Aorta (tissue), 5 donors: ENCODE data around the gene FIGNL1. TPM values are rescaled to one million over a fixed set of nuclear protein-coding genes. Genes with fewer than 3 reads are reported as not detected.
A peak's percentile ranks its signal among the peaks of the same experiment; 100 is the strongest.

ENCODE experiments used
- ATAC-seq: fragments of 200-7000 bp; cut with Tn5 transposase; one replicate; pipeline ENCODE4 v1.9.1; 2022; ENCODE audit warnings: moderate library complexity; ENCODE audit not compliant: low FRiP score
- DNase-seq, 2 donors: peaks; one replicate each; pipeline ENCODE4 v3.0.0-alpha.2; 2020
- H3K27ac ChIP-seq, 2 donors: one replicate each; pipeline ENCODE4 v1.5.1; 2013; ENCODE audit warnings: low read length in 2 of 2, mild to moderate bottlenecking in 2 of 2, moderate library complexity in 2 of 2, control low read depth in 1 of 2, inconsistent platforms in 1 of 2, low read depth in 1 of 2
- H3K27me3 ChIP-seq, 2 donors: one replicate each; pipeline ENCODE4 v1.6.1; 2013; ENCODE audit warnings: control low read depth in 1 of 2, low read length in 1 of 2, mild to moderate bottlenecking in 1 of 2, moderate library complexity in 1 of 2; ENCODE audit not compliant: insufficient read depth in 2 of 2, control insufficient read depth in 1 of 2
- H3K36me3 ChIP-seq, 2 donors: one replicate each; pipeline ENCODE4 v1.6.1; 2013; ENCODE audit warnings: control low read depth in 1 of 2, low read length in 1 of 2, mild to moderate bottlenecking in 1 of 2; ENCODE audit not compliant: insufficient read depth in 2 of 2, control insufficient read depth in 1 of 2
- H3K4me1 ChIP-seq, 2 donors: one replicate each; pipeline ENCODE4 v1.6.1; 2013; ENCODE audit warnings: low read length in 2 of 2, control low read depth in 1 of 2, mild to moderate bottlenecking in 1 of 2, moderate library complexity in 1 of 2; ENCODE audit not compliant: insufficient read depth in 2 of 2, control insufficient read depth in 1 of 2
- H3K4me3 ChIP-seq, 2 donors: one replicate each; pipeline ENCODE4 v1.5.1; 2013; ENCODE audit warnings: low read length in 2 of 2, control low read depth in 1 of 2, mild to moderate bottlenecking in 1 of 2
- H3K9me3 ChIP-seq: one replicate; pipeline ENCODE4 v1.6.1; 2013; ENCODE audit warnings: mild to moderate bottlenecking, low read length; ENCODE audit not compliant: control insufficient read depth
- WGBS, 2 donors: extraction: QIAGEN DNeasy Blood & Tissue Kit; methylation state at CpG; one replicate each; pipeline ENCODE4 v1.1.7; 2013; 5-methylcytosine and 5-hydroxymethylcytosine counted together
- intact Hi-C, 2 donors: fragments of 100-400 bp; cut with DNase I; formaldehyde crosslinking; loops; one replicate each; pipeline versions ENCODE4 v1.14.2 to v1.15.0; 2022
- polyA plus RNA-seq, 2 donors: library from polyadenylated mRNA; stranded (reverse); fragments of 200-250 nt; gene quantifications; one replicate each; pipeline ENCODE4 v1.2.3, GENCODE V29; 2013
- total RNA-seq, 2 donors: library from RNA; stranded (reverse); fragmentation: NEBNext Ultra II Directional; extraction: Animal tissue kit (Norgen Biotek cat#: 25700); gene quantifications; one replicate each; pipeline ENCODE4 v1.2.1, GENCODE V29; 2021
- donor health status: healthy with polysubstance abuse.
- donor health status: Bipolar disorder and iron deficiency.
- donor health status: DM: no; HTN: no; CAD: no.
- donor health status: DM: no; HTN: no; CAD: no.
- donor health status: DM: yes; HTN: yes; CAD: no.

FIGNL1 gene
- total and polyA plus RNA-seq, 4 donors, result 1.3 to 5.9 (median 4.7) TPM

GRCh38 chr7:50474382-50475160 lies 24.4 kb upstream of the FIGNL1 start:
- DNase-seq, result no peak
- no peak for ATAC-seq
- no peaks in the 10 kb centered on the region for H3K27me3 ChIP-seq
- intact Hi-C loops, result loop anchor here in 1 of 2 donors (5.0 kb wide), 1 partner anchor 52 kb away; no protein-coding TSS in a partner anchor
- H3K4me3 ChIP-seq, result no peak overlapping the region
- 51 to 53% methylated on average over 8 of the region's 8 CpGs for WGBS, 2 donors
- H3K9me3 ChIP-seq, result no peaks in the 10 kb centered on the region
- H3K4me1 ChIP-seq, result no peaks in the 10 kb centered on the region
- H3K36me3 ChIP-seq, result no peaks in the 10 kb centered on the region
- H3K27ac ChIP-seq, result no peak overlapping the region

- no peaks in the 10 kb centered on the region for H3K27me3 ChIP-seq
- no peaks in the 10 kb centered on the region for H3K9me3 ChIP-seq
- ATAC-seq (no peak), DNase-seq (no peak)
- intact Hi-C loops, result loop anchor here in 1 of 2 donors (5.0 kb wide), 1 partner anchor 51 kb away; no protein-coding TSS in a partner anchor
- WGBS, 2 donors, result 72 to 75% methylated on average over 4 of the region's 4 CpGs
- no peak overlapping the region for H3K27ac ChIP-seq
- H3K36me3 ChIP-seq, result no peaks in the 10 kb centered on the region
- H3K4me1 ChIP-seq, result no peaks in the 10 kb centered on the region
- no peak overlapping the region for H3K4me3 ChIP-seq
Measured at GRCh38 chr7:50473531-50473930, 23.4 kb upstream of the FIGNL1 start.

- intact Hi-C loops, result loop anchor here in 1 of 2 donors (5.0 kb wide), 1 partner anchor 50 kb away; no protein-coding TSS in a partner anchor
- DNase-seq (no peak), ATAC-seq (no peak)
- Histone ChIP-seq H3K4me1 (no peaks in the 10 kb centered on the region), H3K27ac (no peak overlapping the region), H3K4me3 (no peak overlapping the region), H3K9me3 (no peaks in the 10 kb centered on the region), H3K36me3 (no peaks in the 10 kb centered on the region), H3K27me3 (no peaks in the 10 kb centered on the region)
- WGBS, 2 donors, result 85 to 87% methylated on average over 7 of the region's 7 CpGs
Measured at GRCh38 chr7:50472427-50472826, 22.3 kb upstream of the FIGNL1 start.

GRCh38 chr7:50471970-50472369 lies 21.8 kb upstream of the FIGNL1 start:
- no peak overlapping the region for H3K27ac ChIP-seq
- DNase-seq (no peak), ATAC-seq (no peak)
- H3K9me3 ChIP-seq, result no peaks in the 10 kb centered on the region
- no peaks in the 10 kb centered on the region for H3K36me3 ChIP-seq
- intact Hi-C loops, result loop anchor here in 1 of 2 donors (5.0 kb wide), 1 partner anchor 50 kb away; no protein-coding TSS in a partner anchor
- no peaks in the 10 kb centered on the region for H3K4me1 ChIP-seq
- H3K27me3 ChIP-seq, result no peaks in the 10 kb centered on the region
- WGBS, 2 donors, result 68 to 76% methylated on average over 5 of the region's 5 CpGs
- H3K4me3 ChIP-seq, result no peak overlapping the region

- WGBS, 2 donors, result 89 to 93% methylated on average over 17 of the region's 17 CpGs
- ATAC-seq (no peak), DNase-seq (no peak)
- intact Hi-C loops, result loop anchor here in 1 of 2 donors (5.0 kb wide), 1 partner anchor 48 kb away; no protein-coding TSS in a partner anchor
- Histone ChIP-seq H3K27ac (no peak overlapping the region), H3K9me3 (no peaks in the 10 kb centered on the region), H3K27me3 (no peaks in the 10 kb centered on the region), H3K4me1 (no peaks in the 10 kb centered on the region), H3K36me3 (no peaks in the 10 kb centered on the region), H3K4me3 (no peak overlapping the region)
Measured at GRCh38 chr7:50470250-50471163, 20.4 kb upstream of the FIGNL1 start.

GRCh38 chr7:50469181-50469580 lies 19.0 kb upstream of the FIGNL1 start:
- no peaks in the 10 kb centered on the region for H3K36me3 ChIP-seq
- H3K4me1 ChIP-seq, result no peaks in the 10 kb centered on the region
- no peaks in the 10 kb centered on the region for H3K9me3 ChIP-seq
- 93 to 96% methylated on average over 4 of the region's 4 CpGs for WGBS, 2 donors
- no peak overlapping the region for H3K27ac ChIP-seq
- no peak overlapping the region for H3K4me3 ChIP-seq
- intact Hi-C loops, result loop anchor here (2.0 to 10.0 kb wide), 8 partner anchors 126 to 693 kb away; no protein-coding TSS in a partner anchor
- DNase-seq, result no peak
- no peaks in the 10 kb centered on the region for H3K27me3 ChIP-seq
- ATAC-seq, result no peak

GRCh38 chr7:50467817-50468610 lies 17.9 kb upstream of the FIGNL1 start:
- H3K27me3 ChIP-seq, result no peaks in the 10 kb centered on the region
- peak; percentile 91 for ATAC-seq
- no peak overlapping the region for H3K4me3 ChIP-seq
- no peaks in the 10 kb centered on the region for H3K9me3 ChIP-seq
- peak; percentile 86 to 94 for DNase-seq
- 11 to 13% methylated on average over 30 of the region's 30 CpGs for WGBS, 2 donors
- H3K27ac ChIP-seq, result no peak overlapping the region
- no peaks in the 10 kb centered on the region for H3K36me3 ChIP-seq
- intact Hi-C loops, result loop anchor here (1.0 to 10.0 kb wide), 9 partner anchors 127 to 694 kb away; no protein-coding TSS in a partner anchor
- H3K4me1 ChIP-seq, result no peaks in the 10 kb centered on the region
